Gastrocnemius medialis (tissue), 4 donors: Measurements from ENCODE around the gene PAM16. TPM values are rescaled to one million over a fixed set of nuclear protein-coding genes. Genes with fewer than 3 reads are reported as not detected.
"Not testable (repeated sequence)": the region's sequence is repeated elsewhere in the genome, so short reads cannot be mapped to it uniquely, and the experiment has no call there.

Source experiments
- ATAC-seq, 2 donors: fragments of 150-250 bp; one replicate each; pipeline ENCODE4 v1.9.1; 2016
- DNase-seq, 2 donors: peaks; one replicate each; pipeline ENCODE4 v3.0.0-alpha.2; 2019
- H3K27ac ChIP-seq, 4 donors: fragments of 200-600 bp; sonication (generic); 1 replicate in 1 of 4; 2 replicates in 3 of 4; pipeline ENCODE4 v1.5.1; 2016 to 2018; ENCODE audit warnings: mild to moderate bottlenecking in 2 of 4, moderate library complexity in 1 of 4
- H3K27me3 ChIP-seq, 3 donors: fragments of 200-600 bp; sonication (generic) in 2 of 3; 1 replicate in 1 of 3; 2 replicates in 2 of 3; pipeline versions ENCODE4 v1.5.1 to v1.6.0; 2016 to 2019; ENCODE audit warnings: mild to moderate bottlenecking in 1 of 3, moderate library complexity in 1 of 3
- H3K36me3 ChIP-seq, 2 donors: fragments of 200-600 bp; sonication (generic) in 1 of 2; one replicate each; pipeline ENCODE4 v1.5.1; 2017 to 2018
- H3K4me1 ChIP-seq, 2 donors: fragments of 200-600 bp; sonication (generic) in 1 of 2; one replicate each; pipeline ENCODE4 v1.5.1; 2016 to 2017; ENCODE audit warnings: mild to moderate bottlenecking in 2 of 2
- H3K4me3 ChIP-seq, 4 donors: fragments of 200-600 bp; sonication (generic) in 3 of 4; 1 replicate in 1 of 4; 2 replicates in 3 of 4; pipeline ENCODE4 v1.5.1; 2016 to 2019; ENCODE audit warnings: mild to moderate bottlenecking in 2 of 4
- H3K9me3 ChIP-seq, 3 donors: fragments of 200-600 bp; sonication (generic) in 2 of 3; 1 replicate in 1 of 3; 2 replicates in 2 of 3; pipeline ENCODE4 v1.5.1; 2016 to 2019
- CTCF ChIP-seq, 5 experiments: fragments of 450-650 bp in 3 of 5; fragments of 200-600 bp in 2 of 5; sonication (generic) in 2 of 5; IDR thresholded peaks in 4 of 5; conservative IDR thresholded peaks in 1 of 5; 1 replicate in 4 of 5; 2 replicates in 1 of 5; pipeline ENCODE4 v1.5.1; 2016 to 2019; ENCODE audit warnings: antibody characterized with exemption in 5 of 5, mild to moderate bottlenecking in 3 of 5, moderate library complexity in 3 of 5
- POLR2A ChIP-seq, 2 donors: fragments of 450-650 bp; IDR thresholded peaks; one replicate each; pipeline ENCODE4 v1.6.1; 2017; ENCODE audit warnings: antibody characterized with exemption in 2 of 2, mild to moderate bottlenecking in 2 of 2, moderate library complexity in 2 of 2
- in situ Hi-C, 4 donors: fragments of 200-750 bp; cut with MboI; loops; one replicate each; pipeline versions ENCODE4 v1.15.0 to v1.8.0; 2017; ENCODE audit warnings: low sequenced_read_pairs in 4 of 4
- intact Hi-C: fragments of 100-400 bp; cut with DNase I; formaldehyde crosslinking; loops from one replicate; pipeline ENCODE4 v1.15.1; 2023; ENCODE audit warnings: low total_unique reads
- total RNA-seq, 4 donors: library from RNA; depleted of rRNA; stranded (reverse); fragments of >200 nt; gene quantifications; one replicate each; pipeline versions ENCODE4 v1.1.0 to v1.2.3, GENCODE V29; 2016

The PAM16 gene
- 100 to 1,000 TPM; 112 to 174 (median 132) TPM for total RNA-seq

- no peaks in the 10 kb centered on the region for H3K27me3 ChIP-seq
- H3K27ac ChIP-seq: peak within 1 kb of the TSS; percentile 85 to 97 (median 89)
- peak; percentile 85 for ATAC-seq
- intact Hi-C loops (loop anchor here (2.0 to 5.0 kb wide), 2 partner anchors 20 to 66 kb away; partner anchors contain the start of genes CORO7 and VASN), in situ Hi-C loops (loop anchor here in 2 of 4 donors (10.0 kb wide), 1 partner anchor 64 kb away; the partner anchor contains the start of gene CORO7 (in 2 of the 2))
- H3K9me3 ChIP-seq: no peaks in the 10 kb centered on the region
- H3K36me3 ChIP-seq: no peaks in the 10 kb centered on the region
- H3K4me1 ChIP-seq: peaks cover 30 to 41% of the 10 kb centered on the region in 2 donors
- DNase-seq: peak; percentile 92 to 93
- H3K4me3 ChIP-seq: peak within 1 kb of the TSS; percentile 79 to 93 (median 86)
- TF ChIP-seq POLR2A (IDR thresholded peaks at IDR 0.05) (peak; percentile 66 to 81), CTCF (IDR thresholded peaks at IDR 0.05 in 4 of 5, conservative IDR thresholded peaks at IDR 0.05 in 1 of 5) (peak in 1 of 5 experiments; percentile 15)
Measured at GRCh38 chr16:4350787-4351659, at the start of gene PAM16. PAM16 (minus strand) TSS chr16:4351321; CDS start chr16:4351234, 87 bp downstream.

- in situ Hi-C loops: loop anchor here in 2 of 4 donors (5.0 kb wide), 2 partner anchors 37 to 107 kb away; no protein-coding TSS in a partner anchor
- TF ChIP-seq POLR2A (IDR thresholded peaks at IDR 0.05): no peak
- TF ChIP-seq CTCF (IDR thresholded peaks at IDR 0.05 in 4 of 5, conservative IDR thresholded peaks at IDR 0.05 in 1 of 5): no peak
- Histone ChIP-seq H3K4me3 (no peak overlapping the region), H3K27me3 (no peaks in the 10 kb centered on the region), H3K27ac (no peak overlapping the region), H3K9me3 (no peaks in the 10 kb centered on the region), H3K36me3 (peaks cover 0 to 6% of the 10 kb centered on the region in 2 donors), H3K4me1 (no peaks in the 10 kb centered on the region)
- no peak for DNase-seq
- intact Hi-C loops: no loop called here
- no peak for ATAC-seq
Measured at GRCh38 chr16:4399001-4399730, 48.0 kb upstream of the PAM16 start.

- Histone ChIP-seq H3K4me3 (no peak overlapping the region), H3K27ac (no peak overlapping the region), H3K9me3 (no peaks in the 10 kb centered on the region), H3K4me1 (peaks cover 0 to 3% of the 10 kb centered on the region in 2 donors), H3K36me3 (peaks cover 0 to 6% of the 10 kb centered on the region in 2 donors), H3K27me3 (no peaks in the 10 kb centered on the region)
- TF ChIP-seq POLR2A (IDR thresholded peaks at IDR 0.05): no peak
- TF ChIP-seq CTCF (IDR thresholded peaks at IDR 0.05 in 4 of 5, conservative IDR thresholded peaks at IDR 0.05 in 1 of 5): no peak
- in situ Hi-C loops: loop anchor here in 2 of 4 donors (5.0 kb wide), 2 partner anchors 33 to 103 kb away; no protein-coding TSS in a partner anchor
- intact Hi-C loops: no loop called here
- DNase-seq (no peak), ATAC-seq (no peak)
Measured at GRCh38 chr16:4395055-4395726, 44.1 kb upstream of the PAM16 start.

- ATAC-seq, intact Hi-C loops, H3K27me3 ChIP-seq, in situ Hi-C loops, H3K4me3 ChIP-seq, H3K4me1 ChIP-seq, H3K36me3 ChIP-seq, H3K9me3 ChIP-seq, DNase-seq: not testable (repeated sequence)
- H3K27ac ChIP-seq: peak overlapping the region in 1 of 4 donors; percentile 52
Measured at GRCh38 chr16:4393850-4394249, 42.7 kb upstream of the PAM16 start.
